Spleen (tissue), 11 donors: ENCODE measurements around the gene PNLIP. TPM values are rescaled to one million over a fixed set of nuclear protein-coding genes. Genes with fewer than 3 reads are reported as not detected.

ENCODE experiments used
- DNase-seq: peaks from one replicate; pipeline ENCODE4 v3.0.0-alpha.2; 2020
- H3K27ac ChIP-seq, 8 donors: fragments of 200-600 bp; sonication (generic) in 7 of 8; 1 replicate in 4 of 8; 2 replicates in 4 of 8; pipeline versions ENCODE4 v1.5.0 to v1.8.0; 2016 to 2021; ENCODE audit warnings: inconsistent platforms in 4 of 8, mild to moderate bottlenecking in 4 of 8, moderate library complexity in 1 of 8
- H3K27me3 ChIP-seq, 7 donors: fragments of 200-600 bp; sonication (generic) in 6 of 7; replicated peaks in 1 of 7; 1 replicate in 4 of 7; 2 replicates in 3 of 7; pipeline versions ENCODE4 v1.5.0 to v1.8.0; 2016 to 2021; ENCODE audit warnings: inconsistent platforms in 3 of 7, mild to moderate bottlenecking in 1 of 7
- H3K36me3 ChIP-seq, 6 donors: fragments of 200-600 bp; sonication (generic) in 5 of 6; 1 replicate in 4 of 6; 2 replicates in 2 of 6; pipeline versions ENCODE4 v1.5.0 to v1.8.0; 2016 to 2021; ENCODE audit warnings: inconsistent platforms in 2 of 6
- H3K4me1 ChIP-seq, 6 donors: fragments of 200-600 bp; sonication (generic) in 5 of 6; 1 replicate in 3 of 6; 2 replicates in 3 of 6; pipeline versions ENCODE4 v1.5.0 to v1.8.0; 2016 to 2021; ENCODE audit warnings: inconsistent platforms in 3 of 6
- H3K4me3 ChIP-seq, 8 donors: fragments of 200-600 bp; sonication (generic) in 7 of 8; 1 replicate in 4 of 8; 2 replicates in 4 of 8; pipeline versions ENCODE4 v1.5.0 to v1.8.0; 2016 to 2021; ENCODE audit warnings: inconsistent platforms in 4 of 8, mild to moderate bottlenecking in 4 of 8, moderate library complexity in 2 of 8
- H3K9me3 ChIP-seq, 8 donors: fragments of 200-600 bp; sonication (generic) in 7 of 8; 1 replicate in 4 of 8; 2 replicates in 4 of 8; pipeline versions ENCODE4 v1.5.0 to v1.8.0; 2016 to 2021; ENCODE audit warnings: inconsistent platforms in 4 of 8
- POLR2A ChIP-seq, 3 donors: fragments of 450-650 bp; IDR thresholded peaks; one replicate each; pipeline ENCODE4 v1.5.1; 2017; ENCODE audit warnings: antibody characterized with exemption in 3 of 3, mild to moderate bottlenecking in 1 of 3
- POLR2AphosphoS5 ChIP-seq, 3 donors: sonication (generic); formaldehyde crosslinking; IDR thresholded peaks; one replicate each; pipeline ENCODE4 v1.5.1; 2017; ENCODE audit warnings: antibody characterized with exemption in 3 of 3
- WGBS, 5 donors: extraction: QIAGEN DNeasy Blood & Tissue Kit in 3 of 5; methylation state at CpG; one replicate each; pipeline versions ENCODE4 v1.1.5 to v1.1.7; 2013 to 2018; 5-methylcytosine and 5-hydroxymethylcytosine counted together
- intact Hi-C: fragments of 100-400 bp; cut with DNase I; formaldehyde crosslinking; loops from one replicate; pipeline ENCODE4 v1.15.0; 2023; ENCODE audit warnings: low total_unique reads
- polyA plus RNA-seq, 3 donors: library from polyadenylated mRNA; stranded (reverse); fragments of 200-250 nt; gene quantifications; one replicate each; pipeline ENCODE4 v1.2.1, GENCODE V29; 2013
- total RNA-seq, 7 donors: library from RNA; depleted of rRNA in 3 of 7; stranded (reverse); fragments of >200 nt in 3 of 7; fragmentation: NEBNext Ultra II Directional in 4 of 7; extraction: Animal tissue kit (Norgen Biotek cat#: 25700) in 4 of 7; gene quantifications; one replicate each; pipeline versions ENCODE4 v1.1.0 to v1.2.1, GENCODE V29; 2016 to 2021
- TF ChIP-seq, protein P1 (sequence below), 11 experiments: fragments of 200-600 bp in 7 of 11; fragments of 450-650 bp in 4 of 11; sonication (generic) in 4 of 11; IDR thresholded peaks in 8 of 11; conservative IDR thresholded peaks in 3 of 11; 1 replicate in 7 of 11; 2 replicates in 4 of 11; pipeline versions ENCODE4 v1.4.0 to v1.8.0; 2016 to 2021; ENCODE audit warnings: antibody characterized with exemption in 11 of 11, inconsistent platforms in 4 of 11, mild to moderate bottlenecking in 1 of 11
- donor health status: healthy with polysubstance abuse.
- donor health status: DM: no; HTN: no; CAD: no; lungs with moderate emphysema.
- donor health status: DM: no; HTN: no; CAD: no.
- donor health status: Bipolar disorder and iron deficiency.
- donor health status: healthy.
- donor health status: DM: no; HTN: no; CAD: no.
- donor health status: DM: yes; HTN: yes; CAD: no.

Gene PNLIP
- total and polyA plus RNA-seq, 10 donors: 0.18 to 3.0 (median 1.2) TPM; not detected in 5

DNA sequence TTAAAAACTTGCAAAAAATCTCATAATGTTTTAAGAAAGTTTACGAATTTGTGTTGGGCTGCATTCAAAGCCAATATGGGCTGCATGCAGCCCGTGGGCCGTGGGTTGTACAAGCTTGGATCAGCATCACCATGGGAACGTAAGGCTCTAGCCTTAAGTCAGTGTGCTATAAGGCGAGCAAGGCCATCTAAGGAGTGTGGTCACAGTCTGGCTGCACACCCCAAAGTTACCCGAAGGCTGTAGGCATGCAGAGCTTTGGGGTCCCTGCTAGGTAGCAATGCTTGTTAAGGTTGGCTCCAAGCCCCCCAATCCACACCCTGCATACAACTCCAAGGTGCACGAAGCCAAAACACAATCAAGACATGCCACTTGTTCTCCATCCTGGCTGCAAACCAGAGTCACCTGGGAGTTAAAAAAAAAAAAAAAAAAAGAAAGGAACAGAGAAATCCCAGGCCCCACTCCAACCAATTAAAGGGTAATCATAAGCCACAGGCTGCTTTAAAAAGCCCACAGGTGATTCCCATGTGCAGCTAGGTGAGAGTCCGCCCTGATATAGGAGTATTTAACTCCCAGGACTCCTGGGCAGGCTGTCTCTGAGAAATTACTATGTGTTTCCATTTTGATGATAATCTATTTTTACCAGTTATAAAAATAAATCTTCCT lies 66.5 kb downstream of the PNLIP start:
- 81 to 92% (median 89%) methylated on average over 8 of the region's 8 CpGs for WGBS, 5 donors
- Histone ChIP-seq H3K27ac (no peak overlapping the region), H3K9me3 (peaks cover 0 to 8% (median 0%) of the 10 kb centered on the region in 8 donors), H3K4me1 (no peaks in the 10 kb centered on the region), H3K36me3 (no peaks in the 10 kb centered on the region), H3K4me3 (no peak overlapping the region), H3K27me3 (peaks cover 0 to 42% (median 9%) of the 10 kb centered on the region in 7 donors)
- intact Hi-C loops: no loop called here
- TF ChIP-seq POLR2AphosphoS5 (IDR thresholded peaks at IDR 0.05): no peak
- TF ChIP-seq, protein P1, sequence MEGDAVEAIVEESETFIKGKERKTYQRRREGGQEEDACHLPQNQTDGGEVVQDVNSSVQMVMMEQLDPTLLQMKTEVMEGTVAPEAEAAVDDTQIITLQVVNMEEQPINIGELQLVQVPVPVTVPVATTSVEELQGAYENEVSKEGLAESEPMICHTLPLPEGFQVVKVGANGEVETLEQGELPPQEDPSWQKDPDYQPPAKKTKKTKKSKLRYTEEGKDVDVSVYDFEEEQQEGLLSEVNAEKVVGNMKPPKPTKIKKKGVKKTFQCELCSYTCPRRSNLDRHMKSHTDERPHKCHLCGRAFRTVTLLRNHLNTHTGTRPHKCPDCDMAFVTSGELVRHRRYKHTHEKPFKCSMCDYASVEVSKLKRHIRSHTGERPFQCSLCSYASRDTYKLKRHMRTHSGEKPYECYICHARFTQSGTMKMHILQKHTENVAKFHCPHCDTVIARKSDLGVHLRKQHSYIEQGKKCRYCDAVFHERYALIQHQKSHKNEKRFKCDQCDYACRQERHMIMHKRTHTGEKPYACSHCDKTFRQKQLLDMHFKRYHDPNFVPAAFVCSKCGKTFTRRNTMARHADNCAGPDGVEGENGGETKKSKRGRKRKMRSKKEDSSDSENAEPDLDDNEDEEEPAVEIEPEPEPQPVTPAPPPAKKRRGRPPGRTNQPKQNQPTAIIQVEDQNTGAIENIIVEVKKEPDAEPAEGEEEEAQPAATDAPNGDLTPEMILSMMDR (IDR thresholded peaks at IDR 0.05 in 8 of 11, conservative IDR thresholded peaks at IDR 0.05 in 3 of 11): no peak
- TF ChIP-seq POLR2A (IDR thresholded peaks at IDR 0.05): no peak
- DNase-seq: no peak

DNA sequence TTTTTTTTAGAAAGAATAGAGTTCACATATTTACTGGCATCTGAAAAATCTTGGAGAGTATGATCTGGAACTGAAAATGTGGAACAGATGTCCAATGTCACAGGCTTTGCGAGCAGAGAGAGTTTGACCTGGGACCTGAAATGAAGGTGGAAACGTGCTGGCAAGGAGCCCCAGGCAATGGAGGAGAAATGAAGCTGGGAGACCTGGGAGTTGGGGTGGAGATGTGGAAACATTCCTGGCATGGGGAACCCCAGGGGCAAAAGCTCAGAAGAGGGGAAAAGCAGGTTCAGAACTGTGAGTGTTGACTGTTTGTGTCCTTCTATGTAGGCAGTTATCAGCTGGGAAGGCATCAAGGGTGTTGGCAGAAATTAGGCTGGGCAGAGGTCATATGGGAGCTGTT lies 67.7 kb downstream of the PNLIP start:
- TF ChIP-seq, protein P1 (IDR thresholded peaks at IDR 0.05 in 8 of 11, conservative IDR thresholded peaks at IDR 0.05 in 3 of 11): no peak
- TF ChIP-seq POLR2AphosphoS5 (IDR thresholded peaks at IDR 0.05) (no peak), POLR2A (IDR thresholded peaks at IDR 0.05) (no peak)
- peaks cover 0 to 29% (median 9%) of the 10 kb centered on the region in 7 donors for H3K27me3 ChIP-seq
- no peaks in the 10 kb centered on the region for H3K4me1 ChIP-seq
- H3K36me3 ChIP-seq: no peaks in the 10 kb centered on the region
- intact Hi-C loops: no loop called here
- H3K27ac ChIP-seq: no peak overlapping the region
- DNase-seq: no peak
- 71 to 86% (median 78%) methylated on average over 2 of the region's 2 CpGs for WGBS, 5 donors
- H3K4me3 ChIP-seq: no peak overlapping the region
- H3K9me3 ChIP-seq: peaks cover 0 to 8% (median 0%) of the 10 kb centered on the region in 8 donors

DNA sequence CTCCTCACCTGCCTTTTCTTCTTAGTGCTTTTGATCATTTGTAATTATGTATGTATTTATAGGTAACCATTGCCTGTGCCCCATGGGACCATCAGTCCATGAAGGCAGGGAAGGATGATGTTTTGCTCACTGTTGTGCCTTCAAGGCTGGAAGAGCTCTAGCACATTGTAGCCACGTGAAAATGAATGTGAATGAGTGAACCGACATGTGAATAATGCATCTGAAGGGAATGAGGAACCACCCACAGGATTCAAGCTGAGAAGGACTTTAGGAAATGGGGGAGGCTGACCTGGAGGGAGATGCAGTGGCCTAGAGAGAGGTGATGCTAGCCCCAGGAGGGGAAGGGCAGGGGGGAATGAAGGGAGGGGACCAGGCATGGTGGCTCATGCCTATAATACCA lies 69.1 kb downstream of the PNLIP start:
- H3K4me1 ChIP-seq: no peaks in the 10 kb centered on the region
- DNase-seq: no peak
- no peak overlapping the region for H3K27ac ChIP-seq
- H3K4me3 ChIP-seq: no peak overlapping the region
- H3K36me3 ChIP-seq: no peaks in the 10 kb centered on the region
- WGBS, 5 donors: 38 to 48% (median 42%) methylated on average over 2 of the region's 2 CpGs
- peaks cover 0 to 8% (median 0%) of the 10 kb centered on the region in 8 donors for H3K9me3 ChIP-seq
- TF ChIP-seq, protein P1 (IDR thresholded peaks at IDR 0.05 in 8 of 11, conservative IDR thresholded peaks at IDR 0.05 in 3 of 11): no peak
- TF ChIP-seq POLR2A (IDR thresholded peaks at IDR 0.05) (no peak), POLR2AphosphoS5 (IDR thresholded peaks at IDR 0.05) (no peak)
- H3K27me3 ChIP-seq: peaks cover 0 to 16% (median 3%) of the 10 kb centered on the region in 7 donors
- intact Hi-C loops: no loop called here

DNA sequence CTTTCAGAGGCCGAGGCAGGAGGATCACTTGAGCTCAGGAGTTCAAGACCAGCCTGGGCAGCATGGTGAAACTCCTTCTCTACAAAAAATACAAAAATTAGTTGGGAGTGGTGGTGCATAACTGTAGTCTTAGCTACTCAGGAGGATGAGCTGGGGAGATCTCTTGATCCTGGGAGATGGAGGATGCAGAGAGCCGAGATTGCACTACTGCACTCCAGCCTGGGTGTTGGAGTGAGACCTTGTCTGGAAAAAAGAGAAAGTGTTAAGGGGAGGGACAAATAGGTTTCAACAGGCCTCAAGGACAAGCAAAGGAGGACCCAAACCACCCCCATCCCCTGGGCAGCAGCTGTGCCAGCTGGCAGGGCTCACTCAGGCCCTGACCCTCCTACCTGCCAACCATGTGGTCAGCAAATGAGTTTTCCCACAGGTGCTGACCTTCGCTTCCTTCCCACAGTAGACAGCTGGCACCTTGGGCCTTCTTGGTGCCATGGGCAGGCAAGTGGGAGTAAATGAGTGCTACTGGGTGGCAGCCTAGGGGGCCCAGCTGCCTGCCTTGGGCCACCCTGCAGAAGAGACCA lies 69.6 kb downstream of the PNLIP start:
- no peaks in the 10 kb centered on the region for H3K36me3 ChIP-seq
- no peaks in the 10 kb centered on the region for H3K4me1 ChIP-seq
- 82 to 90% (median 85%) methylated on average over 3 of the region's 3 CpGs for WGBS, 5 donors
- no peak overlapping the region for H3K4me3 ChIP-seq
- TF ChIP-seq POLR2AphosphoS5 (IDR thresholded peaks at IDR 0.05) (no peak), POLR2A (IDR thresholded peaks at IDR 0.05) (no peak)
- TF ChIP-seq, protein P1 (IDR thresholded peaks at IDR 0.05 in 8 of 11, conservative IDR thresholded peaks at IDR 0.05 in 3 of 11): no peak
- no peak overlapping the region for H3K27ac ChIP-seq
- intact Hi-C loops: no loop called here
- no peak for DNase-seq
- H3K27me3 ChIP-seq: peaks cover 0 to 11% (median 0%) of the 10 kb centered on the region in 7 donors
- peaks cover 0 to 6% (median 0%) of the 10 kb centered on the region in 8 donors for H3K9me3 ChIP-seq
